DMS153 (cell line): Measurements from ENCODE around the gene CHD9.
"Not testable (repeated sequence)": the region's sequence is repeated elsewhere in the genome, so short reads cannot be mapped to it uniquely, and the experiment has no call there.

Experiments used
- DNase-seq: peaks from one replicate; lab custom pipeline; 2025; lab: John Stamatoyannopoulos, UW

CHD9 gene

DNA sequence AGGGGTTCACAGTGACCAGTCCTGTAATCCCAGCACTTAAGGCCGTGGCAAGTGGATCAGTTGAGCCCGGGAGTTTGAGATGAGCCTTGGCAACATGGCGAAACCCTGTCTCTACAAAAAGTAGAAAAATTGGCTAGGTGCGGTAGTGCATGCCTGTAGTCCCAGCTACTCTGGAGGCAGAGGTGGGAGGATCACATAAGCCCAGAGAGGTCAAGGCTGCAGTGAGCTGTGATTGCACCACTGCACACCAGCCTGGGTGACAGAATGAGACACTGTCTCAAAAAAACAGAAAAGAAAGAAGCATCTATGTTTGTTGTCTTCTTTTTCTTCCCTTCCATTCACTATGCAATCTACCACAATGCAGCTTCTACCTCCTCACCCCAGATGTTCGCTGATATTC is 227.5 kb downstream of the CHD9 start:
- no peak for DNase-seq

DNA sequence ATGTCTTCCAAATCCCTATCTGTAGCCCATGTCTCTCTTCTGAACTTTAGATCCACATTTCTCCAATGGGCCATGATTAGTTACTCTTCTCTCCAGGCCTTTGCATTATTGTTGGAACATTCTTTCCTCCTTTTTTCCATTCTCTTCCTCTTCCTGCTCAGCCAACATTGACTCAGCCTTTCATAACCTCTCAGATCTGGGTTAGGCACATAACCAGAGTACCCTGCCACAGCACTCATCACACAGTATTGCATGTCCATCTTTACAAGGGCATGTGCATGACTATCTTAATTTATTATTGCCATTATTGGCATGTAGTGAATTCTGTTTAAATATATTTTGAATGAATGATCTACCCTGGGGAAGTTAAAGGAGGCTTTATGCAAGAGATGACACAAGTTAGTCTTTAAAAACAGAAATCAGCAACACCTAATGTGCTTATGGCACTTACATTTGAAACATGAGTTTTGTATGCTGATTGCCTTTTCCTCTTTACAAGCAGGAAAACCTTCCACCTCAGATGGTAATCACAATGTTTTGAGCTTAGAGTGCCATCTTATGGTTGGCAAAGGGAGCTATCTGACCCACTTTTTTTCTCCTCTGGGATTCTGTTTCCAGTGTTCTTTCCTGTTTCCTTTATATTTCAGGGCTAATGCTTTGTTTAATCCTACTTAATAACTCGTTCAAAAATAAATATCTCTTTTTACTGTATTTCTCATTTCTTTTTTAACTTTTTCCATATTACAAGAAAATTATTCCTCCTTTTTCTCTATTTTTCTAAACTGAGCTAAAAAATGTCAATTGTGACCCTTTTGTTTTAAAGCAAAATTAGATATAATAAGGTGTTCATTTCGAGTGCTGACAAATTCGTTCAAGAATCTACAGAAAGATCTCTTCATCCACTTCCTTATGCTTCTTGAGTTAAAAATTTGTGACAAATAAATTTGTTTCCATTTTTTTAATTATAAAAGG is 228.5 kb downstream of the CHD9 start:
- peak; percentile 7 for DNase-seq

DNA sequence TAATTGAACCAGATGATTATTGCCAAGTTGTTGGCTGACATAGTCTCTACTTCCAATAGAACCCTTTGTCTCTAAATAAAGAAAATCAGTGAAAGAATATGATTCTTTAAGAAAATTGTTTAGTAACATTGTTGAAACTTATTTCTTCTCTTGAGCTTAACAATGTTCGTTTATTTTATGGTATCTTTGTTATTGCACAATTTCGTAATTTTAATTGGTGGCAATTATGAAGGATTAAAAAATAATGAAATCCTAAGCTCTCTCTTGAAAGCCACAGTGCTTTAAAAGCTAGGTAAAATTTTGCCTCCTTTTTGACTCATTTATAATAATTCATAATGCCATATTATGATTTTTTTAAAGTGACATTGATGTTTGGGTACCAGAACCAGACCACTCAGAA is 230.4 kb downstream of the CHD9 start:
- no peak for DNase-seq

DNA sequence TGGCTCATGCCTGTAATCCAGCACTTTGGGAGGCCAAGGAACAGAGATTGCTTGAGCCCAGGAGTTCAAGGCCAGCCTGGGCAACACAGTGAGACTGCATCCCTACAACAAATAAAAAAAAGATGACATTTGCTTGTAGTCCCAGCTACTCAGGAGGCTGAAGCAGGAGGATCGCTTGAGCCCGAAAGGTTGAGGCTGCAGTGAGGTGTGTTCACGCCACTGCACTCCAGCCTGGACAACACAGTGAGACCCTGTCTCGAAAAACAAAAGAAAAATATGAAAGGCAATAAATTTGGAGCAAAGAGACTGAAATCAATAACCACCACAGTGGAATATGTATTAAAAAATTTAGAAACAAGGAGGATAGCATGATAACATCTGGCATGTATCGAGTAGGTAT is 235.7 kb downstream of the CHD9 start:
- no peak for DNase-seq

DNA sequence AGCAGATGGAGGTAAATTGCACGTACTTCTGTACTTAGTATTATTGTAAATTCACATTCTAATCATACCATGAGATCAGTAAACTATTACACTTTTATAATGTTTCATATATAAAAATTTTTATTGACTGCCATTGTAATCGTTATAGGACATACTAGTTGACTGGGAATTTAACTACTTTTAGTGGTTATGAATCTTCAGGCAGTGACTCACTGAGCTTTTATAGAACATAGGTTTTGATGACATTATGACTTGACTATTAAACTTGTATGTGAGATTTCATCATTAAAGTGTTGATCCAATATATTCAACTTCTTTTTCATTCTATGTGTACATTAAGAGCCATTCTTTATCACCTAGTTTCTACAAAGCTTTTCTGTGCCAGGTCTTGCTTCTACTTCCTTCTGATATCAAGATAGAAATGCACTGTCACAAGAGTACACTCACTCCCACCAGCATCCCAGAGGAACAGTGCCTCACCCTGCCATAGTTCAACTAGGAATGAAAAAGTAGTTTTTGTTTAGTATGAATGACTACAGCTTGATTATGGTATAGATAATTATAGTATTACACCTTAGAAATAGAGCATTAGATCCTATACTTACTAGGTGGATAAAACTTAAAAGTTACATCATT is 237.1 kb downstream of the CHD9 start:
- DNase-seq: no peak

DNA sequence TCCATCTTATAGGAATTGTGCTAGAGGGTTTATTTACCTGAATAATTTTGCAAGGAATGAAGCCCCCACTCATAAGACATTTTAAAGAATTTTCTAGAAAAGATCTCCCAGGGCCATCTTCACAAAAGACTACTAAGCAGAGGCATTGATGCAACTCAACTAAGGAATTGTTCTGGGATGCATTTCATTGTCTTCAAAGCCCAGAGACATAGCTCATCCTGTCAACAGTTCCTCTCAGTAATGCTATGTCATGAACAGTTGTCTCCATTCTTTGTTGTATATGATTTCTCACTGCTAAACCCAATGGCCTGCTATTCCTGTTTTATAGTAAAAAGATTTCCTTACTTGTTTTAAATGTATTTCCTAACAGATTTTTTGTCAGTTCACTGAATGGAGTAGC is 242.7 kb downstream of the CHD9 start:
- DNase-seq: no peak

DNA sequence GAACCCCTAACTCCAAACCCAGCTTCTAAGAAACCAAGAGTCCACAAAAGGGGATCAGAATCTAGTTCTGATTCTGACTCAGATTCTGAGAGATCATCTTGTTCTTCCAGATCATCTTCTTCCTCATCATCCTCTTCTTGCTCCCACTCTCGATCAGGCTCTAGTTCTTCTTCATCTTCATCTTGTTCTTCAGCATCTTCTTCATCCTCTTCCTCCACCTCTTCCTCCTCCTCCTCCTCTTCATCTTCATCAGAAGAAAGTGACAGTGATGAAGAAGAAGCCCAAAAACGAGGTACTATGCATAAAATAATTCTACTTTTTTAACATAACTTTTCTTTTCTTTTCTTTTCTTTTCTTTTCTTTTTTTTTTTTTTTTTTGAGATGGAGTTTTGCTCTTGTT is 249.5 kb downstream of the CHD9 start:
- DNase-seq: no peak

DNA sequence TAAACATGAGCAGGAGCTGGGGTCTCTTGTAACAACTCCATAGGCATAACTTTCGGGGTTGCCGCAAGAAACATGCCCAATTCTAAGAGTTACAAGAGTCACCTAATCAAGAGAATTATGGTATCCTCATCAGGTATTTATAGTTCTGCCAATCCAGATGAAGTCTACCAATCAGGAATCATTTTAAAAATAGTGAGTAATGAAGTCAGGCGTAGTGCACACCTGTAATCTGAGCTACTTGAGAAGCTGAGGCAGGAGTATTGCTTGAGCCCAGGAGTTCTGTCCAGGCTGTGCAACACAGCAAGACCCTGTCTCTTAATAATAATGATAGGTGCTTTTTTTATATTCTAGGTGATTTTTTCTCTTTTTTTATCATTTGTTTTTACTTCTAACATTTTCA is 251.0 kb downstream of the CHD9 start:
- DNase-seq: no peak

DNA sequence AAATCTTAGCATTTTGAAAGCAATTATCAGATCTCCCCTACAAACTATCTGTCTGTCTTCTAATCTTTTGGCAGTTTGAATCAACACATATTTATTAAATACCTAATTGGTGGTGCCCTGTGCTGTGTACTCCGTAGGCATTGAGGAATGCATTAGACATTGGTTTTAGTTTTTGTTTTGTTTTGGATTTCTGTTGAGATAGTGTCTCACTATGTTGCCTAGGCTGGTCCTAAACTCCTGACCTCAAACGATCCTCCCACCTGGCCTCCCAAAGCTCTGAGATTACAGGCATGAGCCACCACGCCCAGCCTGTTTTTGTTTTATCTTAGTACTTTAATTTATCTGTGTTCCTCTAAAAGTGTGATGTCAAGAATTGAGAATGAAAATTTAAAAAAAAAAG is 254.7 kb downstream of the CHD9 start:
- DNase-seq: no peak

DNA sequence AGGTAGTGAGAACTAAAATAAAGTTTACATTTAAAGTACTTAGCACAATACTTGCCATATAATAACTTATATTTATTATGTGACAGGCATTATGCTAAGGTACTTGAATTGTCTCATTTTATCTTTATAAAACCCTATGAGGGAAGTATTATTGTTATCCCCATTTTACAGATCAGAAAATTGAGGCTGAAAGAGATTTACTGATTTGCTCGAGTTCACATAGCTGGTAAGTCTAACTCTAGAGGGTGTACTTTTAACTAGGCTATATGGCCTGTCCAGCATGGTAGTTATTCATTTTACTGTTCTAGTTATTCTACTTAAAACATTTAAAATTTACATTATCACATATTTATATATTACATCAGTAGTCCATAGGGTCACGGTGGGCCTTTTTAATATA is 266.2 kb downstream of the CHD9 start:
- no peak for DNase-seq

DNA sequence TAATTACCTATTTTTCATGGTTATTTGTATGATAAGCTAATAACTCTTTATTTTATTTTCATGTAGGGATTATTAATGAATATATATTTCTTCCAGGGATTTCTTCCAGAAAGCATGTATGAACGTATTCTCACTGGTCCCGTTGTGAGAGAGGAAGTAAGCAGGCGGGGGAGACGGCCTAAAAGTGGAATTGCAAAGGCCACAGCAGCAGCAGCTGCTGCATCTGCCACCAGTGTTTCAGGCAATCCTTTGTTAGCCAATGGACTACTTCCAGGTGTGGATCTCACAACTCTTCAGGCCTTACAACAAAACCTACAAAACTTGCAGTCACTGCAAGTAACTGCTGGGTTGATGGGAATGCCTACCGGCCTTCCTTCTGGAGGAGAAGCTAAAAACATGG is 269.1 kb downstream of the CHD9 start:
- no peak for DNase-seq

DNA sequence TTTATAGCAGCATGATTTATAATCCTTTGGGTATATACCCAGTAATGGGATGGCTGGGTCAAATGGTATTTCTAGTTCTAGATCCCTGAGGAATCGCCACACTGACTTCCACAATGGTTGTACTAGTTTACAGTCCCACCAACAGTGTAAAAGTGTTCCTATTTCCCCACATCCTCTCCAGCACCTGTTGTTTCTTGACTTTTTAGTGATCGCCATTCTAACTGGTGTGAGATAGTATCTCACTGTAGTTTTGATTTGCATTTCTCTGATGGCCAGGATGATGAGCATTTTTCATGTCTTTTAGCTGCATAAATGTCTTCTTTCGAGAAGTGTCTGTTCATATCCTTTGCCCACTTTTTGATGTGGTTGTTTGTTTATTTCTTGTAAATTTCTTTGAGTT is 276.2 kb downstream of the CHD9 start:
- not testable (repeated sequence) for DNase-seq

DNA sequence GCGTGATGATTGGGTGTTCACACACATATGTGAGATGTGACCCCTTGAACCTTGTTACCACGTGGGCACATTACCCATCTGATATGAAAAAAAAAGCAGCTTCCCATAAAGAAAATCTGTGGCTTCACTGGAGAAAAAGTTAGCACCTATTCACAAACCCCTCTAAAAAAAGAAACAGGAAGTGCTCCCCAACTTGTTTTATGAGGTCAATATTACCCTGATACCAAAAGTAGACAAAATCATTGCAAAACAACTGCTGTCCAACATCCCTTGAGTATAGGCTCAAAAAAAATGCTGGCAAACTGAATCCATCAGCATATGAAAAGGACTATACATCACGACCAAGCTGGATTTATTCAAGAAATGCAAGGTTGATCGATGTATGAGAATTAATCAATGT is 279.8 kb downstream of the CHD9 start:
- no peak for DNase-seq

DNA sequence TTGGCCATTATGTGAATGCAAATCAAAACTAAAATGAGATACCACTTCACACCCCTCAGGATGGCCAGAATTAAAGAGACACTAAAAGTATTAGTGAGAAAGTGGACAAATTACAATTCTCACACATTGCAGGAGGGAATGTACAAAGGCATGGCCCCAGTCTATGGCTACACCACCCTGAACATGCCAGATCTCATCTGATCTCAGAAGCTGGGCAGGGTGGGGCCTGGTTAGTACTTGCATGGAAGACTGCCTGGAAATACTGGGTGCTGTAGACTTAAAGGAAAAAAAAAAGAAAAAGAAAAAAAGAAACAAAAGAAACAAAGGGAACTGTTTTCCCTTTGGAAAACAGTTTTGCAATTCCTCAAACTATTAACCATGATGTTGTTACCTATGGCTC is 282.5 kb downstream of the CHD9 start:
- DNase-seq: no peak

DNA sequence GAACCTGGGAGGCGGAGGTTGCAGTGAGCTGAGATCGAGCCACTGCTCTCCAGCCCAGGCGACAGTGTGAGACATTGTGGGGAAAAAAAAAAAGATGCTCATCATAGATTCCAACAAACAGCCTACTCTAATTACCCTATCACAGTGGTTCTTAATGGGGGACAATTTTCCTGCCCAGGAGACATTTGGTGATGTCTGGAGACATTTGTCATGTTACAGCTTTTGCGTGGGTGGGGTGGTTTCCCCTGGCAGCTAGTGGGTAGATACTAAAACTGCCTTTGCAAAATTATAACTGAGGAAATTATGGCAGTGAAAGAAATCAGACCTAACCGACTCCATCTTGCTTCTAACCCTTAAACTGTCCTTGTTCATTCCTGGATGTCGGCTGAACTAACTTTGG is 287.0 kb downstream of the CHD9 start:
- no peak for DNase-seq

DNA sequence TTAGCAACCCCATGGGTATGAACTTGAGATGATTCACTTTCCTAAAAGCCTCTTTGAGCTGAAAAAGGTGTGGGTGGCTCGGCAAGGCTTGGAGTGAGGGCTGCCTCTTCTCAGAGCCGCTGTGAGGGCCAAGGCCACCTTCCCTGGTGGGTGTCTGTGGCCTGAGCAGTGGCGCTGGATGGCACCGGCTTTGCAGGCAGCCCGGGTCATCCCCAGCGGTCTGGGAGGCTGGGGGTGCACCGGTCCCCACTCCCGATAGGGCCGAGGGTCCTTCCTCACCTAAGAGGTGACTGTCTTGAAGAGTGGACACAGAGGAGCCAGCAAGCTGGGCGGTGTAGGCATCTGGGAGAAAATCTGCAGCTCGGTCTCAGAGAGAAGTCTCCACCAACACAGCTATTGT is 300.3 kb downstream of the CHD9 start:
- no peak for DNase-seq

DNA sequence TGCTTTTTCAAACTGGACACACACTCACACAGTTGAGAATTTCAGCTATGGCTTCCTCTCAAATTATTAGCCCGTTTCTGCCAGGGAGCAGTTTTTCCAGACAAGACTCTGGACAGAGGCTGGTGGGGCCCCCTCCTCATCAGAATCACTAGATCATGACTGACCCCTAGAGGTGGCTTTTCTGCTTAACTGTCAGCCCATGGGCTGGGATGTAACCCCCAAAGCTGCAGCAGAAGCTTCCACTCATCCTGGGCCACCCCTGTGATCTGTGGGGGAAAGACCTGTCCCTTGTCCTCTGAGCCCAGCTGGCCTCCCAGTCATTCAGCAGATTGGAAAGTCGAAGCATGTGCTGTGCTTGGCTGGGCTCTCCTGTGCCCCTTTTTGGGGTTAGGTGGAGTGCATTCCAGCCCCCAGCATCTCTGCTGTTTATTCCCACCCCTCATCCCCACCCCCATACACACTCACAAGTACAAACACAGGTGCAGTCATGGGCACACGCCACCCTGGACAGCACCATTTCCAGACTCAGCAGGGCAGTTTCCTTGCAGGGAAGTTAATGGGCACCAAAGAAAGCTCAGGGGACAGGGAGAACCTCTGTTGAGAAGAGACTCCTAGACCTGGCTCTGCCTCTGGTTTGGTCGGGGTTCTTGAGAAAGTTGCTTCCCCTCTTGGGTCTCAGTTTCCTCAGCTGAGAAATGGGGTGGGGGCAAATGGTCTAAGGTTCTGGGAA is 301.9 kb downstream of the CHD9 start:
- no peak for DNase-seq

DNA sequence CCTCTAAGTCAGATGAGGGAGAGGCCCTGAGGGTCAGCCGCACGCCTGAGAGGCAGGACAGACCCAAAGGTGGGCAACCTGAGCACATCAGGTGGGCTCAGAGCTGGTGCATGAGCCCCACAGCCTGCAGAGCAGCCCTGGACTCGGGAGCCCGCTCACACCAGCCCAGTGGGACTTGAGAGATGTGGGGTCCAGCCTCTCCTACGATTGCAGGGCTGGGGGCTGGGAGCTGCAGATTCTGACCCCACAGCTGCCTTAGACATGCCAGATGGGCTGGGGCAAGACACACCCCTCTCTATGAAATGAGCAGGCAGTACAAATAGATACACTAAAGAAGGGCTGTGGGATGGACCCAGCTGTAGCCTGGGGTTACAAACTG is 302.4 kb downstream of the CHD9 start:
- no peak for DNase-seq

DNA sequence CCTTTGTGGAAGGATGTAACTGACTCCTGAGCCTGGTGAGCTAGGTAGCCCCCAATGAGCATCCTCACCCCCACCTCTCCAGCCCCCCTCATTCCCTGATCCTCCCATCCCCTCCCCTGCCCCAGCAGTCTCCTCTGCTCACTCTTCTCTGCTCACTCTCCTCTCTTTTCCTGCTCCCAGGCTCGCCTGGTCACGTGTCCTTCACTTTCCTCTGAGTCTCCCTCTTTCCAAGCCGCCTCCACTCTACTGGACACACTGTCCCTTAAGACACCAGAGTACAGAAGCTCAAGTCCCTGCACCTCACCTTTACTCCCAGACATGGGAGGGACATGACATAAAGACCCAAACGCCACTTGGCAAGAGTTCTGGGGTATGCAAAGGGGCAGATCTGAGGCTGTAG is 303.2 kb downstream of the CHD9 start:
- no peak for DNase-seq

DNA sequence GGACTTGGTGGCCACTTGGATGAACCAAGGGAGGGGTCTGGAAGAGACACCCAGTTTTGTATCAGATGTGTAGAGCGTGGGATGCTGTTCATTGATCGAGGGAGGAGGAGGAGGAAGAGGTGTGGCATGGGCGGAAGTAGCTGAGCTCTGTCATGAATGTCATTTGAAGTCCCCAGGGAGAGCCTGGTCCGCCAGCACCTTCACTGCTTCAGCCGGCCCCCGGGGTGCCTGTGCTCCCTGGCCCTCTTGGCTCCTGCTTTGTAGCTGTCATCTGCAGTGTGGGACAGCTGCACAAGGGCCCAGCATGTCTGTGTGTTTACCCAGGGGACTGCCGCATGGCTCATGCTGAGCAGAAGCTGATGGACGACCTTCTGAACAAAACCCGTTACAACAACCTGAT is 304.1 kb downstream of the CHD9 start:
- DNase-seq: peak; percentile 1

DNA sequence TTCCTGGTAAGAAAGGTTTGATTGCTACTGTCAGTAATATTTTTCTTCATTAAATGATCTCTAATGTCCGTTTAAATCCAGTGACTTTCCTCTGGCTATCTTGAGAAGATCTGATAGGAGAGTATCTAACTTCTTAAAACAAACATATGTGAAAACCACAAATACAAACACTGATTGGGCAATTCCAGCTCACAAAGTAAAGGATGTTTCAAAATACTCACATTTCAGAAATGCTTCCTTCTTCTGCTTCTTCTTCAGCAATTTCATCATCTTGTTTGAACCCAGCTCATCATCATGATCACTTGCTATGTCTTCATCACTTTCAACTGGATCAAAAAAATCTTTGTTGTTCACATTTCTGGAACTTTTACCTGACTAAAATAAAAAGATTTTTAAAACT is 315.1 kb downstream of the CHD9 start:
- DNase-seq: no peak

DNA sequence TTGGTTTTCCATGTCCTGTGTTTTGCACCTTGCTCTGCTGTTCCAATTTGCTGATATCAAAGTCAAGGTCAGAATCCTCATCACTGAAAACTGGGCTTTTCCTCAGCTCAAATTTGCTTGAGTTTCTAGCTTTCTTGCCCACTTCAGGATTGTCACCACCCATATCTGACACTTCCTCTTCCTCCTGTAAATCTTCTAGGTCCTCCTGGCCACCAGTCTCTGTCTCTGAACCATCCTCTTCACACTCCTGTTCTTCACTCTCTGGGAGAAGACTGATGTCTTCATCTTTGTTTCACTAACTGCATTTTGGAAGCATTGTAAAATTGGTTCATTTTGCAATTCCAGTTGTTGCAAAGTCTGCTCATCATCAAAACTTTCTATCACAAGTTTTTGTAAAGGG is 316.0 kb downstream of the CHD9 start:
- DNase-seq: no peak
